ENCODE results near the gene ERCC2. TPM values are rescaled to one million over a fixed set of nuclear protein-coding genes. Genes with fewer than 3 reads are reported as not detected.
"Not testable (repeated sequence)": the region's sequence is repeated elsewhere in the genome, so short reads cannot be mapped to it uniquely, and the experiment has no call there.

ERCC2 gene
- total RNA-seq, 1 donor from 2014 or later, result 15.3 TPM

GRCh38 chr19:45340232-45340898 lies 30.0 kb downstream of the ERCC2 start, which contains the start of gene KLC3:
KLC3 (plus strand) TSS chr19:45340750; CDS start chr19:45345542, 4,792 bp downstream.
- DNase-seq (ENCODE audit: low spot score) (no peak), ATAC-seq (peak; percentile 68)

DNA sequence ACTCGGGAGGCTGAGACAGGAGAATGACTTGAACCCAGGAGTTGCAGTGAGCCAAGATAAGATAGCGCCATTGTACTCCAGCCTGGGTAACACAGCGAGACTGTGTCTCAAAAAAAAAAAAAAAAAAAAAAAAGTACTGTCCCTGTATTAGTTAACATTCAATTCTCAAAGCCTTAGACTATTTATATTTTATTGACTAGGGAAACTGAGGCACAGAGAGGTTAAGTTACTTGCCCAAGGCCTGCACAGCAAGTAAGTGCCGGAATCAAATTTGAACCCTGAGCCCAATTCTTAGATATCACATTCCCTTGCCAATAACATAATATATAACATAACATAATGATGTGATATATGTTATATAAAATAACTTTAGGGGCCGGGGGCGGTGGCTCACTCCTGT lies 30.7 kb downstream of the ERCC2 start:
- ATAC-seq, result no peak

DNA sequence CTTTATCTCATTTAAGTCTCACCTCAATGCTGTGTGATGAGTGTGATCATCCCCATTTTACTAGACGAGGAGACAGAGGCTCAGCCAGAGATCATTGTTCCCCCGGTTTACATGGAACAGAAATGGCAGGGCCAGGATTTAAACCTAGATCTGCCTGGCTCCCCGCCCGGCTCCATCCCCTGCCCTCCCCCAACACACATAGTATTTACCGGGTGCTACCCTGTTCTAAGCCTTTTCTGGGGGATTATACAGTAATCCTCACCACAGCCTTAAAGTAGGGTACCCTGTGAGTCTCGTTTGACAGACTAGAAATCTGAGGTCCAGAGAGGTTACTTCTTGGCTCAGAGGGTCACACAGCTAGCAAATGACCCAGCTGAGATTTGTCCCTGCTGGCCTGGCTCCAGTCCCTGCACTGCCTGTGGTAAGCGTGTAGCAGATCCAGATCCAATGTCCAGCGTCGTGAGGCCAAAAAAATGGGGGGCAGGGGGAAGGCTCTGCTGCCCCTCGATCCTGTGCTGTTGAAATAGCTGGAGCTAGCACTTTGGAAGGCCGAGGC lies 33.6 kb downstream of the ERCC2 start:
- DNase-seq (ENCODE audit: low spot score), result no peak
- ATAC-seq, result no peak

More for the DNA sequence above, 30.7 kb downstream of the ERCC2 start:
- no peak for DNase-seq (ENCODE audit: low spot score)

- not testable (repeated sequence) for ATAC-seq; DNase-seq (ENCODE audit: low spot score)
These were observed 35.5 kb downstream of the ERCC2 start for GRCh38 chr19:45334881-45335280.

GRCh38 chr19:45333609-45334303 lies 36.6 kb downstream of the ERCC2 start:
- no peak for ATAC-seq

DNA sequence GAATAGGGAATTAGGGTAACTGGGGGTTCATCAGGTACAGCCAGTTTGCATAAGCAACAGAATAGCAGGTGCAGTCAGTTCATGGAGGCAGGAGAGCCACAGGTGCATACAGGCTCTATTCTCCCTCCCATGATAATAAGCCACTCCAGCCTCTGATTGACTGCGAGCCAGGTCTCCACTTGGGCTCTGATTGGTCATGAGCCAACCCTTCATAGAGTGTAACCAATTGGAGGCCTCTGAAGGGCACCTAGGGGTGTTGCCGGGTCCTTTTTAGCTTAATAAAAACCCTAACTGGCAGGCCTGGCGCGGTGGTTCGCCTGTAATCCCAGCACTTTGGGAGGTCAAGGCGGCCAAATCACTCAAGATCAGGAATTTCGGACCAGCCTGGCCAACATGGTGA lies 39.0 kb downstream of the ERCC2 start:
- DNase-seq (ENCODE audit: low spot score), result no peak
- ATAC-seq, result no peak

More at GRCh38 chr19:45333609-45334303, 36.6 kb downstream of the ERCC2 start:
- DNase-seq (ENCODE audit: low spot score), result no peak

- DNase-seq (ENCODE audit: low spot score) (no peak), ATAC-seq (no peak)
These were observed 42.8 kb downstream of the ERCC2 start for GRCh38 chr19:45327404-45328143.

GRCh38 chr19:45324349-45324907 lies 45.9 kb downstream of the ERCC2 start:
- no peak for ATAC-seq
- no peak for DNase-seq (ENCODE audit: low spot score)

- ATAC-seq (no peak), DNase-seq (ENCODE audit: low spot score) (no peak)
These were observed 46.7 kb downstream of the ERCC2 start for GRCh38 chr19:45323671-45324081.

DNA sequence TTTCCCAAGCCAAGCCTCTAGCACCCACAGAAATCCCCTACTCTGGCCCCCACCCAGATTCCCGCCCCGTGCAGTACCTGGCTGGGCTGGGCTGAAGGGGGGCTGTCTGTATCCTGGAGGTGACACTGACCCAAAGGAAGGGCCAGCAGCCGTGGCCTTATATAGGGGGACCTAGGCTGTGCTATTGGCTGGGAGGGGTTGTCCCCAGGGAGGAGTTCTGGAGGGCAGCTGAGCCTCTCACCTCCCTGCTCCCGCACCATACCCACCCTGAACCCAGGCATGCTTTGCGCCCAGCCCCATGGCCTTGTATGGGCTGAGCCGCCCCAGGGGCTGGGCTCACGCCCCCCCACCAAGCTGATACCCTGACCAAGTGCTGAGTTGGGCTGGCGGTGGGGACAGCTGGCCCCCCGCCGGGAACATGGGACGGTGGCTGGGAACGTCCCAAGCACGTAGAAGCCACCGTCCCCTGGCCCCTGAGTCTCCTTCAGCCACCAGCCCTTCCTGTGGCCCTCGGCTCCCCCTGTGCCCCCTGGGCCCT lies 47.6 kb downstream of the ERCC2 start, which contains the start of gene CKM:
Gene CKM, minus strand, starts transcription at position 132 of the 538 bp plus-strand sequence. CDS start 3,162 bp downstream, outside the sequence.
- ATAC-seq (no peak), DNase-seq (ENCODE audit: low spot score) (no peak)

GRCh38 chr19:45322311-45322710 lies 48.1 kb downstream of the ERCC2 start:
- ATAC-seq, result no peak
- DNase-seq (ENCODE audit: low spot score), result no peak

DNA sequence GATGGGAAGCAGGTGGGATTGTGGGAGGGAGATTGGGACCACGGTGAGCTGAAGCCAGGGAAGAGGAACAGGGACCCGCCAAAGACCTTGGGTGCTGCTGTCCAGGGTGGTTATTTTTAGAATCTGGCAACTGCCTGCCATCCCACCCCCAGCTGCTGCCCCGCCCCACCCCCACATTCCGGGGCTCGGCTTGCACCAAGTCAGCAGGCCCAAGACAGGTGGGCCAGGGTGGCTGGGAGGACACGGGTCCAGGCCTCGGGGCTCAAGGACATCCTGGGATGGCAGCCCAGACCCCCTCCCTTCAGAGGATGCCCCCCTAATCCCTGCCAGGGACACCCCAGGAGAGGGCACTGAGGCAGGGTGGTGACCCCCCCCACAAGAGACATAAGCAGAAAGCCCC lies 48.5 kb downstream of the ERCC2 start:
- DNase-seq (ENCODE audit: low spot score), result no peak
- no peak for ATAC-seq

DNA sequence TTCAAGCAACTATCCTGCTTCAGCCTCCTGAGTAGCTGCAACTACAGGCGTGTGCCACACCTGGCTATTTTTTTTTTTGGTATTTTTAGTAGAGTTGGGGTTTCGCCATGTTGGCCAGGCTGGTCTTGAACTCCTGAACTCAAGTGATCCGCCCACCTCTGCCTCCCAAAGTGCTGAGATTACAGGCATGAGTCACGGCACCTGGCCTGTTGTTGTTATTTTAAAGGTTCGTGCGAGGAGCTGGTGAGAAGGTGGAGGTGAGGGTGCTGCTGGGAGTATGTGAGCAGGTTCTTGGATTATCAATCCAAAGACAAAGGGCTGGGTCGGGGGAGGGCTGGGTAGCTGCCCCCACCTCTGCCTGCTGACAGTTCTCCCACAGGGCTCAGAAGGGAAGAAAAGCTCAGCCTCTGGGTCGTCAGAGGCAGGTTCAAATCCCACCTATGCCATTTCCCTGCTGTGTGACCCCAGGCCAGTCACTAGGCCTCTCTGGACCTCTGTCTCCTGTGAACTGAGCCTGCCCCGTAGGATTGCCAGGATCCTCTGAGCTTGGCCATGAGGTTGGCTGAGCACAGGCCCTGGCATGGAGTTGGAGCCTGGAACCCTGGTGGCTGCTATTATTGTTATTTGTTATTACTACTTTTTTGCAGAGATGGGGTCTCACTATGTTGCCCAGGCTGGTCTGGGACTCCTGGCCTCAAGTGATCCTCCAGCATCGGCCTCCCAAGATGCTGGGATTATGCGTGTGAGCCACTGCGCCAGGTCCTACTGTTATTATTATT lies 49.2 kb downstream of the ERCC2 start:
- no peak for DNase-seq (ENCODE audit: low spot score)
- ATAC-seq, result no peak

DNA sequence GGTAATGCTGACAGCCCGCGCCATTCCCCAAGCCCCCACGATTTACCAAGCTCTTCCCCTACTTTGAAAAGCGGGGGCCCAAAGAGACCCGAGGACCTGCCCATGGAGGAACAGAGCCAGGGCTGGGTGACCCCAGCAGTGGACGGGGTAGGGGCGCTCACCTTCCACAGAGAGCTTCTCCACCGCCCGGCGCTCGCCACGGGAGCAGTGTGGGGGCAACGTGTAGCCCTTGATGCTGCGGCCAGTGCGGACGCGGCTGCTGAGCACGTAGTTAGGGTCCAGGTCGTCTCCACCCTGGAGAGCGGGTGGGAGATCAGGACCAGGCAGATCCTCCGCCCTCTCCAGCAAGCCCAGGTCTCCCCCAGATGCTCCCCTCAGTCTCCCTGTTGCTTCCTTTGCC lies 55.1 kb downstream of the ERCC2 start:
- ATAC-seq, result no peak
- DNase-seq (ENCODE audit: low spot score), result no peak

DNA sequence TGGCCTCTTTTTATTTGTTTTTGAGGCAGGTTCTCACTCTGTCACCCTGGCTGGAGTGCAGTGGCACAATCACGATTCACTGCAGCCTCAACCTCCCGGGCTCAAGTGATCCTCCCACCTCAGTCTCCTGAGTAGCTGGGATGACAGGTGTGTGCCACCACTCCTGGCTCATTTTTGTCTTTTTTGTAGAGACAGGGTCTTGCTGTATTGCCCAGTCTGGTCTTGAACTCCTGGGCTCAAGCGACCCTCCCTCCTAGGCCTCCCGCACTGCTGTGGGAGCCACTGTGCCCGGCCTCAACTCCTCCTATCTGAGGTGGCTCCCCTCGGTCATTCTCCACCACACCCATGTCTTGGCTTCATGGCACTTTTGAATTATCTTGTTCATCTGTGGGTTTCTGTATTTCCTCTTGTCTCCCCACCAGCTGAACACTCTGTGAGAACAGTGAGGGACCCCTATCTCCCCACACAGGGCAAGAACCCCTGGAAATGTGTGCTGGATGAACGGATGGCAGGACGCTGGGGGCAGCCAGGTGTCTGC lies 55.6 kb downstream of the ERCC2 start:
- no peak for ATAC-seq
- no peak for DNase-seq (ENCODE audit: low spot score)

- ATAC-seq; DNase-seq (ENCODE audit: low spot score): not testable (repeated sequence)
These were observed 58.1 kb downstream of the ERCC2 start for GRCh38 chr19:45312285-45312684.

- no peak for DNase-seq (ENCODE audit: low spot score)
These were observed 58.8 kb downstream of the ERCC2 start for GRCh38 chr19:45311621-45312020.

DNA sequence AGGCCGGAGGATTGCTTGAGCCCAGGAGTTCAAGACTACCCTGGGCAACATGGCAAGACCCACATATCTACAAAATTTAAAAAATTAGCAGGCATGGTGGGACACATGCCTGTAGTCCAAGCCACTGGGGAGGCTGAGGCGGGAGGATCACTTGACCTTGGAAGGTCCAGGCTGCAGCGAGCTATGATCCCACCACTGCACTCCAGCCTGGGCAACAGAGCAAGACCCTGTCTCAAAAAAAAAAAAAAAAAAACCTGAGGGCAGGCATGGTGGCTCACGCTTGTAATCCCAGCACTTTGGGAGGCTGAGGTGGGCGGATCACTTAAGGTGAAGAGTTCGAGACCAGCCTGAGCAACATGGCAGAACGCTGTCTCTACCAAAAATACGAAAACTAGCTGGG lies 61.1 kb downstream of the ERCC2 start:
- not testable (repeated sequence) for ATAC-seq; DNase-seq (ENCODE audit: low spot score)

More at GRCh38 chr19:45311621-45312020, 58.8 kb downstream of the ERCC2 start:
- peak; percentile 36 for ATAC-seq

DNA sequence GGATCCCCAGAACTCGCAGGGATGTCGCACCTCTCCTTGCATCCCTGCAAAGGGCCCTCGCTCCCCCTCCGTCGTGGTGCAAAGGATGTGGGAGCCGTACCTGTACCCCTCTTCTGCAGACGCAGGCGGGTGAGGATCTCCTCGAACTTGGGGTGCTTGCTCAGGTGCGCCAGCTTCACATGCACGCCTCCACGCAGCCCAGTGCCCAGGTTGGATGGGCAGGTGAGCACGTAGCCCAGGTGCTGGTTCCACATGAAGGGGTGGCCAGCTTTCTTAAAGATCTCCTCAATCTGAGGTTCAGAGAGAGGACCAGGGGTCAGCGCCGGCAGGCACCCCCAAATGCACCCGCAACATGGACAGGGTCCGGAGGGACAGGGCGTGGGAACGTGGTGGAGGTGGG lies 63.0 kb downstream of the ERCC2 start:
- DNase-seq (ENCODE audit: low spot score) (no peak), ATAC-seq (no peak)

Data from left lobe of liver (tissue), 2 donors.